Smooth muscle cell of bladder (primary cell): ENCODE data around the gene TDRD15. TPM values are rescaled to one million over a fixed set of nuclear protein-coding genes. Genes with fewer than 3 reads are reported as not detected.

ENCODE experiments used
- total RNA-seq: library from RNA; depleted of rRNA; stranded (reverse); fragments of >200 nt; gene quantifications from 2 replicates; pipeline ENCODE4 v1.2.3, GENCODE V29; 2014

TDRD15 gene
- total RNA-seq = not detected in 2 replicates

DNA sequence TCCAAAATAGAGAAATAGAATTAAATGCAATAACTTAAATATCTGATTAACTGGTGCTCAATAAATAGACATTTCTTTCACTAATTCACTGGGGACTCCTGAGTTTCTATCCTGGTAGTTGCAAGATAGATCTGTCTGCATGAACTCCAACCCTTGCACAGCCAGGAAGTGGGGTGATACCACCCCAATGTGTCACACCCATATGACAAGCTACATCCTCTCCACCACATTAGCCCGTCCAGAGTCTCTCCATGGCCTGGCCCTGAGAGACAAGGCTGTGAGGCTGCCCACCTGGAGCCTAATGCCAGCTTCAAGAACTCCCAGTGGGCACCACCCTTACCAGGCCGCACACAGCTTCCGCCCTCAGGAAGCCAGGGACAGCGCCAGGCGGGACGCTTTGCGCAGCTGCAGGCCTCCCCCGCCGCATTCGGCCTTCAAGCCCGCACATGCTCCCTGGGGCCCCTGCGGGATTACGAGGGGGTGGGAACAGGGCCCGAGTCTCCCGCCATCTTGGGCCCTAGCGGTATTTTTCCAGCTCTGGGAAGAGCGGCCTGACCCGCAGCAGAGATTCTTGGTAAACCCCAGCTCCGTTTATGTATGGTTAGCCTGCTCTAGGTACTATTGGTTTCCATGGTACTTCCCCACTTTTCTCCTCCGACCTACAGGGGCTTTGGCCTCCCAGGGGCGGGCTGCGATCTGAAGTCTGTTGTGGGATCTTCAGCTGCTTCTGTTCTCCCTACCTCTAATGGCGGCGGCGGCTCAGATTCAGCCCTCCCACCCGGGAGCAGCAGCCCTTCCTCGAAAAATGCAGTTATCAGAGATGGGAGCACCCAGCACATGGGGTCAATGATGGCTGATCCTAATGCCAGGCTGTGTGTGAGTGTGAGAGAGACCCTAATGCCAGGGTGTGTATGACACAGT lies at the start of gene TDRD15:
TDRD15 (plus strand) TSS at position 496 of the 921 bp plus-strand sequence. CDS start 13,500 bp downstream, outside the sequence.

Other genes with a start within 250 kb of the TDRD15 start
- under 0.01 TPM in 2 replicates for gene APOB, start 79.9 kb upstream of the TDRD15 start, total RNA-seq